HS-5 (cell line): ENCODE data around the gene MTMR11.

Source experiments
- DNase-seq: peaks from one replicate; pipeline ENCODE4 v3.0.0-alpha.2; 2012; ENCODE audit warnings: low read depth

MTMR11 gene

DNA sequence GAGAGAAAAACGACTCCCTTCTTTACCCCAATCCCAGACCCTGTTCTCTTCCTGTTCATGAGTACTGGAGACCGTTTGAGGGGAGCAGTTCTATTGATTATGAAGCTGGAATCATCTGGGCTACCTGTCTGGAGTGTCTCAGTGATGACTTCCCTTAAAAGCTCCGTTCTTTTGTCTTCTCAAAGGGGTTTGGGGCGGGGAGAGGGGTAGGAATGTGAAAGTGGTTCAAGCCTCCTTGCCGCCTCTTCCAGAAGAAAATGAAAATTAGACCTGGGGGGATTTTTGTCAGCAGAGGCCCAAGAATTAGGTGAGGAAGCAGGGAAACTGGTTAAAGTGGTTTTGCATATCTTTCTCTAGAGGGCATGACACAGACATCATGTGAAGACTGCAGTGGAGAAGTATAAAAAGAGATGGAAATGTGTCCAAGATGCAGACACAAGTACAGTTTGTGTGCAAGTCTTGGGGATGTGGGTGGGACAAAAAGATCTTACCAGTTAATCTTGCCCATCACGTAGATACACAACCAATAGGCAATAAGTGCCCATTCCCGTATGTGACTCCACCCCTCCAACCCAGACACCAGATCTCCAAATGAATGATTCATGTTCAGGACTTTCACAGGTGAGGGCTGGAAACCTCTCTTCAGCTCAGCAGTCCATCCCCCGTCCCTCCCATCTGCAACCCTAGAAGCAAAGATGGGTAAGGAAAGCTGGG lies 470 bp upstream of the MTMR11 start:
- no peak for DNase-seq

DNA sequence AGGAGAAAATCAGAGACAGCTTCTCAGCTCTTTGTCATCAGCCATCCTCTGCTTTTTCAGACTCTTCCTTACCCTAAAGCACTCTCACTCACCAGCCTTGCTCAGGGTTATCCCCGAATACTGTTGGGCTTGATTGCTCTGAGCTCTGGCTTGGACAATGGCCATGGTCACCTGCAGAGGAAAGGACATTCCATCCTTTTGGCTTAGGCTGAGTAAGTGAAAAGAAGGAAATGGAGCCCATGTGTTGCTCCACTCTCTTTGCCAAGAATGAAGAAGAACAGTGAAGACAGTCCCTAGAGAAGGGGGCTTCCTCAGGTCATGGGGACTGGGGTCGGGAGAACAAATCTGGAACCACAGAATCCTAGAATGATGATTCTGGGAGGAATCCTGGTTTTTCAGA lies 2.3 kb downstream of the MTMR11 start:
- no peak for DNase-seq

DNA sequence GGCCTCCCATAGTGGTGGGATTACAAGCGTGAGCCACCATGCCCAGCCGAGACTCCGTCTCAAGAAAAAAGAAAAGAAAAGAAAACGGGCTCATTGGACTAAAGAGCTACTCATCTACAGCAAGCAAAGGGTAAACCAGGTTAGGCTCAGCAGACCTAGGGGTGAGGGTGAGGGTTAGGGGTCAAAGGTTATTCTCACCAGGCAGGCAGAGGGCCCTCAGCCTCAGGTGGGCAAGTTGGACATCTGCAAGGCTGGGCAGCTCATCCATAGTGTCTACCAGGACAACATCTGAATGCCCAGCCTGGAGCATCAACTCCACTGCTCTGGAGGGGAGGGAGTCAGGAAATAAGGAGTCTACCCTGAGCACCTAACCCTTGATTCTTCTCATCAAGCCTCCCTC lies 3.5 kb downstream of the MTMR11 start:
- DNase-seq: no peak

DNA sequence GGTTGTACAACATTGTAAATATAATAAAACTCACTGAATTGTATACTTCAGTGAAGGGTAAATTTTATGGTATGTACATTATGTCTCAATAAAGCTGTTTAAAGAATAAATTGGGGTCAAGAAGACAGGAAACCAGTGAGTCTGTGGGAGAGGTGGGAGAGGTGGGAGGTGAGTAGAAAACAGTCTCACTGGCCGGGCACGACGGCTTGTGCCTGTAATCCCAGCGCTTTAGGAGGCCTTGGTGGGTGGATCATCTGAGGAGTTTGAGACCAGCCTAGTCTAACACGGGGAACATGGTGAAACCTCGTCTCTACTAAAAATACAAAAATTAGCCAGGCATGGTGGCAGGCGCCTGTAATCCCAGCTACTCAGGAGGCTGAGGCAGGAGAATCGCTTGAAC lies 4.2 kb downstream of the MTMR11 start:
- no peak for DNase-seq

DNA sequence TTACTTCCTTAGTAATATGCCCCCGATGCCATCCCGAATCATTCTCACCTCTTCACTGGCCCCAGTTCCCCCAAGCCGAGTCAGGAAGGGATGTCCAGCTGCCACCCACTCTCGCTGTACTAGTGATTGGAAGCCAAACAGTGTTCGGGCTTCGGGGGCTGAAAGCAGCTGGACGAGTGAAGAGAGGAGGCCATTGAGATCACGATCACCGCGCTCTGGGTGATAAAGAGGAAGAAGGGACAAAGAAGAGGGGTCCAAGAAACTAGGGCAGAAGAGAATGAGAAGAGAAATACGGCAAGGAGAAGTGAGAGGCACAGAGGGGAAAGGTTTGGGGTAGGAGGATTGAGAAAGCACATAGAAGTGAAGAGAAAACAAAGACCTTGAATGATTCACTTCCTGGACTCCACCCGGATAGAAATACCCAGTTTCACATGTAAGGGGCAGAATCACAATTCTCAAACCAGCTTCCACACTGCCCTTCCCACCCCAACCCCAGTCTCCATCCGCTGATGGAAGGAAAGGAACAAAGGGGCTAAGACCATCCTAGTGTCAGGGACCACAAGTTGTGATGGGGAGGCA lies 5.4 kb downstream of the MTMR11 start:
- no peak for DNase-seq

DNA sequence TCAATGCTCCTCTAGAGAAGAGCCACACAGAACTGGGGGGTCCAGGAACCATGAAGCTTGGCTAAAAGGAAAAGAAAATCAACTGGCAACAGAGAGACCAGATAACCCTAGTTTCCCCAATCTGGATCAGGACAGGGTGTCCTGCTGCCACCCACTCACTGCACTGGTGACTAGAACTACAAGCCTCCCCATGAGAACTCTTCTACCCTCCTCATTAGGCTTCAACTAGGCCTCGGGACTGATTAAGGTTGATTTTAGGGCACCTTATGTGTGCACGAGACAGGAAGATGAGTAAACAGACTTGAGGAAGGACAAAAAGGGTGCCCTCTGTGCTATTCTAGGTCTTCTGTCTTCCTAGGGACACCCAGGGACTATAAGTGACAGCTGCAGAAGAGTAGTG lies 6.8 kb downstream of the MTMR11 start:
- no peak for DNase-seq

DNA sequence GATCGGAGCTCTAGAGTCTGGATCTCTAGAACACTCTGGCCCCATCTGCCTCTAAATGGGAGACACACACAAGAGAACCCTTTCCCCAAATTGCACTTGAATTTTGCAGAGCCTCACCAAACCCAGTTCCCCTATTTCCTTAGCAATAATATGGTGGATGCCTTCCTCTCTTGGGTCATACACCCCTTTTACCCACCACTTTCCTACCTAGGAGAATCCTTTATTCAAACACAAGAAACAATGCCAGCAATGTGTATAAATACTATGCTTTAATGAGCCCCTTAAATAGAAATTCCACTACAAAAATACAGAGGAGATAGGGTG lies 8.3 kb downstream of the MTMR11 start:
- DNase-seq: no peak

DNA sequence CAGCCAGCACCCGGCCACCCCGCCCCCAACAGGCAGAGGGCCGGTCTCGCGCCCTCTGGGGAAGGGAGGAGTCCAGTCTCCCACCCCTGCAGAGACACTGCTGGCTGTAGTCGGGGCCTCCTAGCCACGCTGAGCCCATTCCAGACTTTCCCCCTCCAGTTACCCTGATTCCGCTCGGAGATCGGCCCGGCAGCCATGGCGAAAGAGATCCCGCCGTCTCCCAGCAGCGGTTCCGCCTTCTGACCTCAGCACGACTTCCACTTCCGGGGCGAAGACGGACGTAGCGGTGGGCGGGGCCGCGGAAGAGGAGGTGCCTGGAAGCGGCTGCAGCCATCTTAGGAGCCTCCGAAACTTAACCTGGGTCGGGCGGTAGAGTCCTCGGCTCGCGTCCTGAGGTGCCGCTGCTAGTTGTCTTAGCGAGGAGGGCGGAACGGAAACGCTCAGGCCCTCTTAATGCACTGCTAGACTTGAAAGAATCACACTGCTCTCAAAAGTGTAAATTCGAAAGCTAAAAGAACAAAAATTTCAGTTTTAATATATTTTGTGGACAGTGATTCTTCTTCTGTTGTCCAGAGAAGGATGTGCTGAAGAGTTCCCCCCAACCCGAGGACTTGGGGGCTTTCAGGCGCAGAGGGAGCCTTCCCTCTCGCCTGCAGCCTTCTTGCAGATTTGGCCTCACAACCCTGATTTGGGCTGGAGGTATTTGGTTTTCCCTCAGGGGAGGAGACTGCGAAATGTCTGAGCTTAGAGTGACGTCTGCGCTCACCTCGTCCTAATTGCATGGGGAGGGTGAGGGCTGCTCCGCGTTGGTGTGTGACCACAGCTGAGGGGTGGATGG lies 8.9 kb downstream of the MTMR11 start, which contains the start of gene SF3B4:
Gene SF3B4 (minus strand): TSS at position 241 of the 838 bp plus-strand sequence. CDS start 44 bp downstream, at position 197.
- DNase-seq: peak; percentile 70

DNA sequence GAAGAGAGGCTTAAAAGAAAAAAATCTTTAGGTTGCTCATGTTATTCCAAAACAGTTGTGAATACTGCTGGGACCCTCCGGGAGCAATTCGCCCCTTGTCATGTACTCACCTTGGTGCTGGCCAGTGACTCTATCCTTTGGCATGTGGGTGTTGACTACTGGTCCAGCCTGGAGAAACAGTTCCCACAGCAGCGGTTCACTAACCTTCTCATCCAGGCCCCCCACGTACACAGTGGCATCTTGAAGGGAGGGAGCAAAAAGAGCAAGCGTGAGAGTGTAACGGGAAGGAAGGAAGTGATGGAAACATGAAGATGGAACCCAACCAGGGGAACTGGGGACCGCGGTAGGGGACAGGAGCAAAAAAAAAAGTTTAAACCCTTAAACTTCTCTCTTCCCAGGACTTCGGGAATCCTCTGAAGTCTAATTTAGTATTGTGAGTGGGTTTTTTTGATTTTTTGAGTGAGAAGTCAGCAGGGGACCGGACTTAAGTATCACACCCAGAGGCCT lies 9.6 kb downstream of the MTMR11 start:
- DNase-seq: no peak

DNA sequence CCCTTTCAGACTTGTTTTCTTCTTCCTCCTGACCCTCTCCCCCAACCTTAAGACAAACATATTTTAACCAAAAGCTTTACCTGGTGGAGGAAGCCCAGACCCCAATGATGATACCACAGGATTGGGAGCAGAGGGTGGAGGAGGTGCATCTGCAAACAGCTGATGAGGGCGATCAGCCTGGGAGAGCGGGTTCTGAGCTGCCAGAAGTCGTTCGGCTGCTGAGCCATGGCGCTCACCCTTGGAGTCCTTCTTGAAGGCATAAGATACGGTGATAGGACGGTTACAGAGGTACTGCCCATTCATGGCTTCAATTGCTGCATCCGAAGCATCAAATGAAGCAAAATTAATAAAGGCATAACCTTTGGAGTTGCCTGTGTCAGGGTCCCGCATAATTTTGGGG lies 10.4 kb downstream of the MTMR11 start:
- no peak for DNase-seq

DNA sequence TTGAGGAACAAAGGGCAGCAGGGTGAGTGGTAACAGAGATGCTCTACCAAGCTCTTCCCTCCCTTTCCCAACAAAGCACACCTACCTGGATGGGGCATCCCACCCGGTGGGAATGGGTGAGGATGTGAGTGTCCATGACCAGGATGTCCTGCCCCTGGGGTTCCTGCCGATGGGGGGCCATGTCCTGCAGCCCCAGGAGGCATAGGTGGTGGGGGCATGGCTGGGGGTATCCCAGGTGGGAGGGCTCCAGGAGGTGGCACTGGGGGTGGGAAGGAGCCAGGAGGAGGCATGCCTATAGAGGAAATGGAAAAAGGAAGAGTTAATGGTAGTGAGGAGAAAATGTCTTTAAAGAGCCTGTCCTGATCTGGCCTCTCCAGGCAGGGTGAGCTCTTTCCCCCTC lies 10.9 kb downstream of the MTMR11 start:
- no peak for DNase-seq

DNA sequence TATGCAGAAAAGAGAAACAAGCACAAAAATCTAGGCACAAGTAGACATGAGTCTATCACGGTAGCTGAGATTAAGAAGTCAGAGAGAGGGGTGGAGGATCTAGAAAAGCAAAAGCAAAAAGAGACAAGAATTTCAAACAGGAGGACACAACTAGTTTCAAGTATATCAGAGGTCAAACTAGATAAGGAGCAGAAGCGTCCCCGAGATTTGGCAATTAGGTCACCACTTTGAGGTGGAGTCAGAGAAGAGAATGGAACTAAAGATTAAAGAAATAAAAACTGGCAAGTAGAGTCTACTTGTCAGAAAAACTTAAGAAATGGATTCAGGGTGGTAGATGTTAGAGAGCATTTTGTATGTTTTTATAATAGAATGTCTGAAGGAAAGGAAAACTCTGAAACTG lies 11.3 kb downstream of the MTMR11 start:
- no peak for DNase-seq

DNA sequence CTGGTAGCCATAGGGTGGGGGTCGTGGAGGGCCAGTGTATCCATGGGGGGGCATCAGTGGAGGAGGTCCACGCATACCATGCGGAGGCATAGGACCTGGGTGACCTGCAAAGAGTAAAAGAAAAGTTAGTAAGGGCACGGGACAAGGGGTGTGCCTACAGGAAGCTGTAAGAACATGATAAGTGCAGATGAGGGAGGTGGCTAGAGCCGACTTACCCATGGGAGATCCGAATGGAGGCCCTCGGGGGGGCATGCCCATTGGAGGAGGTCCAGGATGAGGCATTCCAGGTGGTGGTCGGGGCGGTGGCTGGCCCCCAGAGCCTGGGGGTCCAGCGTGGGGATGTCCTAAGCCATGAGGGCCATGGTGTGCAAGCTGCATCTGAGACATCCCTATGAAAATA lies 13.1 kb downstream of the MTMR11 start:
- DNase-seq: no peak

DNA sequence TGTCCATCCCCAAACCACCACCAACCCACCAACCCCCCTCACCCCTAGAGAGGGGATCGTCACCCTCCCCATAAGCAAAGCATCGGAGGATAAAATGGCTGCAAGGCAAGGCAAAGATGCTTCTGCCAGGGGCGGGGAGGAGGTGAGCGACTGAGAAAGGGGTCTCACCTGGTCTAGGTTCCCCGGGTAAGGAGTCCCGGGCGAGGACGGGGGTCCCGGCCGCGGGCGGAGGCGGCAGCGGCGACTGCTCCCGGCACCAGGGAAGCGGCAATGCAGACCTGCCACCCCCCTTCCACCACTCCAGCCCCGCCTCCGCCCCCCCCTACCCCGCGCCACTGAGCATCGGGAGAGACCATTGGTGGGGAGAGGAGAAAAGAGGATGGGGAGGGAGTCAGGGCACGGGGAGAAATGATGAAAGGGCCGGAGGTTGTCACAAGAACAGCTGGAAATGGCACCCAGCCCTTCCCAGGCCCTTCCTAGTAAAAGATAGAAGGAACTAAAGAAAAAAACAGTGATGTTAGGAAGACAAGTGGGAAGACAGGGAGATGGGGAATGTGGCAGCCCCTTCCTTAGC lies 19.0 kb downstream of the MTMR11 start, which contains the start of gene SV2A:
Gene SV2A (minus strand): TSS at position 274 of the 574 bp plus-strand sequence. CDS start 4,004 bp downstream, outside the sequence.
- DNase-seq: no peak

DNA sequence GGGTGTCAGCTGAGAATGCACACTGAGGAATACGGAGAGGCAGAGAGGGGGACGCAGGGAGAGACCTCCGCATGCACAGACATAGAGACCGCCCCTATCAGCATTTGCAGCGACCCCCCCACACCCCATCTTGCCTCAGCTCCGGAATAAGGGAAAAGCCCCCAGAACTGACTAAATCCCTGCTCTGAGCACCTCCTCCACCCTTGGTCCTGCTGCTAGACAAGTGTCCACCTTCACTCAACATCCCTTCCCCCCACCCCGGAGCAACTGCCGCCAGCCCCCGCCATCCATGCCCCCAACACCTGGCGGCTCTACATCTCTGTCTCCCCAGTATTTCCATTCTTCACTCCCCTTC lies 19.8 kb downstream of the MTMR11 start:
- DNase-seq: no peak

DNA sequence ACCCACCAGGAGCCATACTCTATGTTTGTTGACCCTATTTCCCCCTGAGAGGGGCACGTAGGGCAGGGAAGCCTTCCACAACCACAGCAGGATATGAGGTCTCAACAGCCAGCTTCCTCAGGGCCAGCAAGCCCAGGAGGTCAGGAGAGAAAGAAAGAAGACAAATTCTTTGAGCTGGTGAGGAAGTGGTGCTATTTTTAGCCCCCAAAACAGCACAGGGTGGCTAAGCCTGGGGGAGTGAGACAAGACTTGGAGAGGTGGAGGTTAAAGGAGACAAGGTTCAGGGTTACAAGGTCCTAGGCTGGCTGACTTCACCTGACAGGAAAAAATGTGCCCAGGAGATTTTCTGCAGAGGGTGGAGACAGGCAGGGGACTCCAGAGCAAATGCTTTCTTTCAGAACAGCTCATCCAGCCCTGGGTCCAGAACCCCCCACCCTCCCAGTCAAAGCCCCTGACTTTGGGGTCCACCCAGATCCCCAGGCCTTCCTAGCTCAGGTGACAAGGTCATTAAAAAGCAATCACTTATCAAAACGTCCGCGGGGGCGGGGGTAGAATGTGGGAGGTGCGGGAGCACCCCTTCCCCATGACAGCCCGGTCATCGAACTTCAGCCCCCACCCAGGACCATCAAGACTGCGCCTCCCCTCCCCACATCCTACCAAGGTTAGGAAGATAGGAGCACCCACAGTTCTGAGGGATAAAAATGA lies 20.3 kb downstream of the MTMR11 start:
- DNase-seq: no peak

DNA sequence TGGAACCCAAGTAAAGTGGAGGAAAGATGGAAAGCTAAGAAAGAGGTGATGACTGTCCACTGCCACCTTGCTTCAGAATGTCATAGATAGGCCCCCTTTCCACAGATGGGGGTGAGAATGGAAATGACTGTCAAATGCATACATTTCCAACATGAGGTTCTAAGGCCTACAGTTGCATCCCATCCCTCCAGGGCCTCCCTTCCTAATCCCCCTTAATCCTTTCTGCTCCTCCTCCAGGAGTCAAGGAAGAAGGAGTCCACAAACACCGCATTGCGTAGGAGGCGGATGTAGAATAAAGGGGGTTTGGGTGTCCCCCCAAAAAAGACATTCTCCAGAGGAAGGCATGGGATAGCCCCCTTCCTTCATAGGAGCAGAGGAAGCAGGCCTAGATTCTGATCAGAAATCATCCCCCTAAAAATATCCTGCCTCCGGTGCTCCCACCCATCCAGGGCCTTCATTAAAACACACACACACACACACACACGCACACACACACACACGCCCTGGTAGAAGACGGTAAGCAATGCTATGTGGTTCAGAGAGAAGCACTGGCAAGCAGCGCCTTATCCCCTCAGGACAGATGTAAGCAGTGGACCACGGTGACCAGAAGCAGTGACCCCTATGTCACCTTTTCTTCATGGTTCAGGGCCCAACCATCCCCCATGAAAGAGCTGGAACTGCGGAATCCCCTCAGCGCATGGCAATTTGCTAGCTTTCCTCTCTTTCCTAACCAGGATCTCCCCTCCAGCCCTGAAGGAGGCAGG lies 21.1 kb downstream of the MTMR11 start:
- no peak for DNase-seq

DNA sequence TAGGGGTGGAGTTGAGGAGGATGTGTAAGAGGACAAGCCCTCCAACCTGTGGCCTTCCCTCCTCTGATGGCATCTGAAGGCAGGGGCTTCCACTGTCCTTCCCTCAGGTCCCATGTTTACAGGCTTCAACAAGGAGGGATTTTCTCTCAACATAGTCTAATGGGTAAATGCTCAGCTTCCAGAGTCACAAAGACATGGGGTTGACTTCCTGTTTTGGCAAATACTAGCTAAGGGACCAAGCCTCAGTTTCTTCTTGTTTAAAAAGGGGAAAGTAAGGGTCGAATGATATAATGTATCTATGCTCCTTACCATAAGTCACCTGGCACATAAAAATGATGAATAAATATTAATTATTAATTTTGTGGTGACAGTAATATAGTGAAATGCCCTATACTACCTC lies 22.1 kb downstream of the MTMR11 start:
- DNase-seq: no peak

DNA sequence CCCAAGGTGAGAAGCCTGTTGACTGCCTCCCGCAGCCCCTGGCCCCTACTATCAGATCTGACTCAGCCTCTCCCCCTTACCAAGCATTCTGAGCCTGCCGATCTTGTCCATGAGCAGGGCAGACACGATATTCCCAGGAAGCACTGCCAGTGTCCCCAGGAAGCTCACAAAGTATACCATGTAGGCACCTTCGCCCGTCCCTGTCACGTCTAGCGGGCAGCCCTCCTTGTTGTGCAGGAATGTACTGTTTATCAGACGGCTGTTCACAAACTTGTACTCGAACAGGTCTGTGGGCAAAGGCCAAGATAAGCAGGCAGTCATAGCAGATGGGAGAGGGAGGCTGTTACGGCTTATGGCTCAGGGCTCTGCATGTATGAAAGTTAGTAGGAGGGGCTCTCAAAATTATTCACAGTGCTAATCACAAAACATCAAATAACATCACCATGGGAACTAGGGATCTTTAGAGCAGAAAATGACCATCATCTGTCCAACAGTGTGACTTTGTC lies 30.1 kb downstream of the MTMR11 start:
- DNase-seq: no peak

DNA sequence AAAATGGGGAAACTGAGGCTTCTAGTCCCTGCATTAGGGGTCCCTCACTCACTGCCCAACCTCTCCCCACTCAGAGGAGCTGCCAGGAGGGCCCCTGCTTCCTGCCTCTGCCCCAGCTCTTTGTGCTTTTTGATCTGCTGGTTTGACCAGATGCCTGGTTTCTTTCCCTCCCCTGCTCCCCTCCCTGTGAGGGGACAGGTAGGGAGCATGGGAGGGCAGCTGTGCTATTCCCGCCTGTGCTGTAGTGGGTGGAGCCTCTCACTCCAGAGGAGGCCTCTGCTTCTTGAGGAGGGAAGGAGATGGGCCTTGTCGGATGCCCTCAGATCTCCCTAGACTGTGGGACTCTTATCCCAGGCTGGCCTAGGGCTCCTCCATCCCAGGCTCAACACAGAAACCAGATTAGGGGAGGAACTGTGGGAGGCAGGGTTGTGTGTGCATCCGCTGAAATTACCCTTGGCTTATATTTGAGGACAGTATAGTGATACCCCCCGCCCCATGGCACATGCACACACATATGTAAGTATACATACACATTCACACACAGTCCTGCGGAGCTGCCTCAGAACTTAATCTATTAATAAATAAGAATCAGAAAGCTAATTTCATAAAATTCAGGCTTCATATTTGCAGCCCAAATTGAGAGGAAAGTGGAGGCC lies 32.7 kb downstream of the MTMR11 start:
- no peak for DNase-seq
